NT2/D1 (cell line): Measurements from ENCODE around the gene LIFR.

Experiments
- SUZ12 ChIP-seq: IDR thresholded peaks from 2 replicates; pipeline ENCODE4 v1.6.1; 2011; ENCODE audit not compliant: insufficient read length, insufficient read depth; ENCODE audit errors: extremely low read depth
- YY1 ChIP-seq: IDR thresholded peaks from 2 replicates; pipeline ENCODE4 v1.6.1; 2011; ENCODE audit not compliant: insufficient read length, insufficient read depth
- ZNF274 ChIP-seq: IDR thresholded peaks from 2 replicates; pipeline ENCODE4 v1.6.1; 2011; ENCODE audit warnings: mild to moderate bottlenecking, low read depth, low read length

- no peak for TF ChIP-seq ZNF274
- no peak for TF ChIP-seq SUZ12
- TF ChIP-seq YY1: no peak
Measured at GRCh38 chr5:38426490-38426889, 130.0 kb downstream of the LIFR start.
